GM18502 (cell line): ENCODE data around the gene NRCAM.

Experiments used
- ATAC-seq: cut with Tn5 transposase; IDR thresholded peaks from one replicate; pipeline ENCODE4 v1.9.1; 2021; ENCODE audit warnings: mild to moderate bottlenecking; ENCODE audit not compliant: unreplicated experiment, poor library complexity

The NRCAM gene

GRCh38 chr7:108321359-108321758, 134.9 kb downstream of the NRCAM start:
- no peak for ATAC-seq

- no peak for ATAC-seq
Observed at GRCh38 chr7:108316708-108317107, 139.5 kb downstream of the NRCAM start.

- no peak for ATAC-seq
Observed at GRCh38 chr7:108314551-108314950, 141.7 kb downstream of the NRCAM start.

GRCh38 chr7:108314049-108314448, 142.2 kb downstream of the NRCAM start:
- no peak for ATAC-seq

GRCh38 chr7:108313086-108313485, 143.2 kb downstream of the NRCAM start:
- ATAC-seq, result no peak

- peak; percentile 75 for ATAC-seq
Observed at GRCh38 chr7:108311446-108312168, 144.6 kb downstream of the NRCAM start.

- no peak for ATAC-seq
Observed at GRCh38 chr7:108310351-108310750, 145.9 kb downstream of the NRCAM start.

GRCh38 chr7:108308903-108309302, 147.3 kb downstream of the NRCAM start:
- peak; percentile 57 for ATAC-seq

- no peak for ATAC-seq
Observed at GRCh38 chr7:108308276-108308675, 148.0 kb downstream of the NRCAM start.

- no peak for ATAC-seq
Observed at GRCh38 chr7:108307595-108307994, 148.6 kb downstream of the NRCAM start.

- no peak for ATAC-seq
Observed at GRCh38 chr7:108307194-108307593, 149.0 kb downstream of the NRCAM start.

- ATAC-seq, result no peak
Observed at GRCh38 chr7:108303332-108303731, 152.9 kb downstream of the NRCAM start.

GRCh38 chr7:108301387-108301786, 154.8 kb downstream of the NRCAM start:
- ATAC-seq, result no peak

- no peak for ATAC-seq
Observed at GRCh38 chr7:108299251-108299973, 156.8 kb downstream of the NRCAM start.

GRCh38 chr7:108296911-108297310, 159.3 kb downstream of the NRCAM start:
- ATAC-seq, result no peak

- peak; percentile 98 for ATAC-seq
Observed at GRCh38 chr7:108294595-108294994, 161.6 kb downstream of the NRCAM start.

- no peak for ATAC-seq
Observed at GRCh38 chr7:108293149-108293612, 163.1 kb downstream of the NRCAM start.

- no peak for ATAC-seq
Observed at GRCh38 chr7:108292541-108292940, 163.7 kb downstream of the NRCAM start.

- no peak for ATAC-seq
Observed at GRCh38 chr7:108291791-108292440, 164.3 kb downstream of the NRCAM start.

- no peak for ATAC-seq
Observed at GRCh38 chr7:108291152-108291508, 165.1 kb downstream of the NRCAM start.

- no peak for ATAC-seq
Observed at GRCh38 chr7:108290459-108291151, 165.6 kb downstream of the NRCAM start.
